Stimulated activated CD4-positive, alpha-beta T cell treated with anti-CD3 and anti-CD28 coated beads, Interleukin-15, amount 100 ng/mL, for 48 hours (primary cell): ENCODE measurements around the gene IL24.

Source experiments
- DNase-seq, 2 donors: peaks; one replicate each; pipeline ENCODE4 v3.0.0-alpha.2; 2020; ENCODE audit warnings: low read depth in 2 of 2

The IL24 gene

DNA sequence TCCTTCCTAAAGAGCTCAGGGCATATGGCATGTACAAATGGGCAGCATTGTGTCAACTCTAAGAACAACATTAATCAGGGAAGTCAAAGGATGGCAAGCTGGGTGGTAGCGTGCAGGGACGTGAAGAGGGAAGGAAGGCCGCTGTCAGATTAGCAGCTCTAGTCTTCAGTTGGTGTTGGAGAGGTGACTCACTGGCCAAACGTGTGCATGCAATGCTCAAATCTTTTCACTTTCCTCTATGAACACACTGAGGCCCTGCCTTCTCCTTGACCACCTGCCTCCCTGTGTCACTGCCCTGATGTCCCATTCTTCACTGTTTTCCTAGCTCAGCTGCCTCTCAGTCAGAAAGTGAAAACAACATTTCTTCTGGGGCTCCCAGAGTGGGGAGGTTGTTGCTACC, 54.9 kb downstream of the IL24 start:
- no peak for DNase-seq

DNA sequence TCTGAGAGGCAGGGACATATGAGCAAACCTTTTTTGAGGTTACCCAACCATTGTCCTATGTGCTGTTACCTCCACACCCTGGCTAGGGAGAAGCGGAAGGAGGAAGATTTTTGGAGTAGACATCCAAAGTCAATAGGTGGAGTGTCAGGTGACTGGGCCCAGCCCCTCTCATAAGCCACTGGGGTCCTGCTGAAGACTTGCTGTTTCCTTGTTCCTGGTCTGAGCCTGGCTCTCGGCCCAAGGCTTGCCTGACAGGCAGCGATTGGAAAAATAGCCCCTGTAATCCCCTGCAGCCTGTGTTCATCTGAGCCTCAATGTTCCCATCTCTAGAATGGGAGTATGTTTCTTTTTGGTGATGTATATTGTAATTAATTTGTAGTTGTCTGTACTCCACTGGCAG, 55.9 kb downstream of the IL24 start:
- no peak for DNase-seq

DNA sequence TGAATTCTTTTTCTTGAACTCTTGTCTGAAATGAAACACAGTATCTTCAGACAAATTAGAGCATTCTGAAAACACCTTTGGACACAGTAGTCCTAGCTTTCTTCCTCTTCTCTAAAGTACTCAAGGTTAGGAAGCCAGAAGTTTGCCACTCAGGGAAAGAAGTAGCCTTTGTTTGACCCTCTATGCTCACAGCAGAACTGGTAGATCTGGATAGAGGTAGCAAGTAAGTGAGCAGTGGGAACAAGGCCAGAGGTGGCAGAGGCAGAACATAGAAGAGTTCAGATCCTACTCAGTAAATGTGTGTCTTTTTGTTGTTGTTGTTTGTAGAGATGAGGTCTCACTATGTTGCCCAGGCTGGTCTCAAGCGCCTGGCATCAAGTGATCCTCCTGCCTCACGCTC, 56.4 kb downstream of the IL24 start:
- no peak for DNase-seq
